GM12872 (cell line): Measurements from ENCODE around the gene PTPRN2.

ENCODE experiments used
- CTCF ChIP-seq: IDR thresholded peaks from 3 replicates; pipeline ENCODE4 v1.5.1; 2011; ENCODE audit warnings: low read depth, mild to moderate bottlenecking, low read length, moderate library complexity; ENCODE audit not compliant: insufficient read depth

The PTPRN2 gene

DNA sequence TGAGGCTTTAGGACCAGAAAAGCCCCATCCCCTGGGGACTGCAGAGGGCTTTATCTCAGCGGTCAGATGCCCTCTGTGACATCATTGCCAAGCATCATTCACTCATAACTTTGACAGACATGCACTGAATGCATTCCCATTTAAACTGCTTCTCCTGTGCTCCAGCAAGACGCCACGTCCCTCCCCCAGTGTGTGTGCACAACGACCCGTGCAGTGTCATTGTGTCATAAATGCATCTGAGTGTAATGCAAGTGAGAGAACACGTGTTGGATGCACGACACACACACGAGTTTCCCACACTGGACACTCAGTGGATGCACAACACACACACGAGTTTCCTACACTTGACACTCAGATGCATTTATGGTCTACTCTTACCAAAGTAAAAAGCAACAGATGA lies 337.9 kb downstream of the PTPRN2 start:
- TF ChIP-seq CTCF: no peak

DNA sequence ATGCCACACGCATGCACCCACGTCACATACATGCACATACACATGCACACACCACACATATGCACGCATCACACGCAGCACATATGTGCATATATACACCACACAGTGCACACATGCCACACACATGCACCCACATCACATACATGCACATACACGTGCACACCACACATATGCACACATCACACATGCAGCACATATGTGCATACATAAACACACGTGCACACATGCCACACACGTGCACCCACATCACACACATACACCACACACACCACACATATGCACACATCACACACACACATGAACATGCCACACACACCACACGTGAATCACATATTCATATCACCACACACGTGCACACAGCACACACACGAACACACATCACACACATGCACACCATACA lies 338.8 kb downstream of the PTPRN2 start:
- no peak for TF ChIP-seq CTCF

DNA sequence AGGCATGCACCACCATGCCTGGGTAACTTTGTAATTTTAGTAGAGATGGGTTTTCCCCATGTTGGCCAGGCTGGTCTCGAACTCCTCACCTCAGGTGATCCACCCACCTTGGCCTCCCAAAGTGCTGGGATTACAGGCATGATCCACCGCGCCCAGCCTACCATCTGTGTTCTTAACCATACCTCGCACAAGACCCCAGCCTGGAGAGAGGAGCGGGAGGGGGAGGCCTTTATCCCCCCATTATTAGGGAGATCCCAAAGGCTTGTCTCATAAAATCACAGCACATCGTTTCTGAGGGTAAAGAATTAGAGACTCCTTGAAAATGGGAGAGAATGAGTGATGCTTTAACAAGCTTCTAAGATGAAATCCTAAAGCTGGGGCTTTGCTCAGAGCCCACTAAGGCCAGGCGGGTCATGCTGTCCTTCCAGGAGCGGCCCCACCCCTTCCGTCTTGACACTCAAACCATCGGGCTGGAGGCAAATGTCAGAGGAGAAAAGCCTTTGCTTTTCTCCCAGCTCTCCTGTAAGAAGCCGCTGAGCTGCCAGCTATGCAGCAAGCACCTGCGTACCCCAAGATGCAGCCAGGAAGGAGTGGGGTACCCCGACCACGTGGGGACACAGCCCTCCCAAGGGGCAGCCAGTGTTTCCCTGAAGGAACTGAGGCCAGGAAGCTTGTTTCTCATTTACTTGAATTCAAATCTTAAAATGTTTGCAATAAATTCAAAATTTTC lies 339.7 kb downstream of the PTPRN2 start:
- no peak for TF ChIP-seq CTCF

DNA sequence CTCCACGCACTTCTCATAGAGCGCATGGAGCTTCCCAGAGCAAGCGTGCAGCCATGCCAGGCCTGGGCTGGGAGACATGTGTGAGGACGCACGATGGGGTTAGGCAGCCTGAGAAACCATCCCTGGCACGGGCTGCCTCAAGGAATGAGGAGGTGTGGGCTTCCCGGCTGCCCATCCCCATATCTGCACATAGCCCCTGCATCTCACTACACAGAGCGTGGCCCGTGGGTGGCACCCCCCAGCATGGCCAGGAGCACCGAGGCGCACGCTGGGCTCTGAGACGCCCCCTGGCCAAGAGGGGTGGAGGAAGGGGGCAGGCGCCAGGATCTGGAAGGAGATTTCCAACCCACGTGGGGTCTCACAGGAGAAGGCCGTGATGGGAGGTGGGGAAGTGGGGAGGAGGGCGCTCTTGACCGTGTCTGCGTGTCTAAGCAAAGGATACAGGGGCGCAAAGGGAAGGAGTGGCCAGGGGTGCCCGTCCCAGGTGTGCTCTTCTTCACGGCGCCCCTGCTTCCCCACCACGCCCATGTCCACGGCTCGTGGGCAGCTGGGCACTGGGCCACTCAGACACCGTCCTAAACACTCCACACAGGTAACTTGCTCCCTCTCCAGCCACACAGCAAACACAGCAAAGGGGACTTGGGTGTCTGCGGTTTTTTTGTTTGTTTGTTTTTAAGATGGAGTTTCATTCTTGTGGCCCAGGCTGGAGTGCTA lies 340.5 kb downstream of the PTPRN2 start:
- TF ChIP-seq CTCF: no peak

- TF ChIP-seq CTCF: no peak
These were observed 341.2 kb downstream of the PTPRN2 start for GRCh38 chr7:158246272-158246959.

DNA sequence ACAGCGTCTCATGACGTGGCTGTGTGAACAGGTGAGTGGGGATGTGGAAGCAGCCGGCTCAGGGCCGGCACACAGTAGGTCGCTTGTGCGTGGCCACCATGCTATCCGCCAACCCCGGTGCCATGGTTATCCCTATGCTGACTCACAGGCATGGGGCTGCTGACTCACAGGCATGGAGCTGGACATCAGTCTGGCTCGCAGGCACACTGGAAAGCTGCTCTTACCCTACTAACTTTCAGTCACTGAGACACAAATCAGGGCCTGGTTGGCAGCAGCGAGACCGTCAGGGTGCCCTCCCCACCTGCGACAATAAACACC lies 341.9 kb downstream of the PTPRN2 start:
- no peak for TF ChIP-seq CTCF

DNA sequence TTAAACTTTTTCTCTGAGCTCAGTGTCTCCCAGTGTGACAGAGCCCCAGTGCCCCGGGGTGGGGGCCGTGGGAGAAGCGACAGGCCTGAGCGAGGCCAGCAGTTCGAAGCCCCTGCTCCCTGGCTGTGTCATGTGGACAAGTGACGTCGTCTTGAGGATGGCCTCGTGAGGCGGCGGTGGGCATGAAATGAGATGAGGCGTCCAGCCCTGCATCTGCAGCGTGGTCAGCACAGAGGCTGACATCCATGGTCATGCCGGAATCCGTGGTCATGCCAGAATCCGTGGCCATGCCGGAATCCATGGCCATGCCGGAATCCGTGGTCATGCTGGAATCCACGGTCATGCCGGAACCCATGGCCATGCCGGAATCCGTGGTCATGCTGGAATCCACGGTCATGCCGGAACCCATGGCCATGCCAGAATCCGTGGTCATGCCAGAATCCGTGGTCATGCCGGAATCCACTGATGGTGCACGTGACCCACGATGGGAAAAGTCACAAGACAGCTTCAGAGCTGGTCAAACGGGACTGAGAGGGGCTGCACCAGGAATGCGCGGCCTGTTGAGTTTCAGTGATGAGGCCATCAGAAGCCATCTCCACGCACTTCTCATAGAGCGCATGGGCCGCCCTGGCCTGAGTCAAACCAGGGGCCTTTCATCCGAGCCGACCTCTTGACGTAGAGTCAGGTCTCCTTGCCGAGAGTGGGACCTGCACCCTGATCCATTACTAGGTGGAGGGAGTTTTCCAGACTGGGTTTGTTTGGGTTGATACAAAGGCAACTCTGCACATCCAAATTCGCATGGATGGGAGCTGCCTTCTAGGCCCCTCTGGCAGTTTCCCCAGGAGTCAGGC lies 342.5 kb downstream of the PTPRN2 start:
- no peak for TF ChIP-seq CTCF
